Ishikawa (cell line): Measurements from ENCODE around the gene EML6.

Source experiments
- EGR1 ChIP-seq: IDR thresholded peaks from 2 replicates; pipeline ENCODE4 v1.6.1; 2012
- EP300 ChIP-seq: IDR thresholded peaks from 2 replicates; pipeline ENCODE4 v1.6.1; 2012; ENCODE audit warnings: borderline replicate concordance
- FOXM1 ChIP-seq: IDR thresholded peaks from 2 replicates; pipeline ENCODE4 v1.6.1; 2012; ENCODE audit warnings: low read depth, borderline replicate concordance
- MAX ChIP-seq: IDR thresholded peaks from 2 replicates; pipeline ENCODE4 v1.6.1; 2012
- NFIC ChIP-seq: IDR thresholded peaks from 2 replicates; pipeline ENCODE4 v1.6.1; 2012
- RAD21 ChIP-seq: IDR thresholded peaks from 2 replicates; pipeline ENCODE4 v1.6.1; 2012; ENCODE audit warnings: low read depth
- TCF12 ChIP-seq: IDR thresholded peaks from 2 replicates; pipeline ENCODE4 v1.6.1; 2012; ENCODE audit warnings: low read depth
- YY1 ChIP-seq: IDR thresholded peaks from 2 replicates; pipeline ENCODE4 v1.6.1; 2012; ENCODE audit warnings: low read depth
- ZBTB7A ChIP-seq: IDR thresholded peaks from 2 replicates; pipeline ENCODE4 v1.6.1; 2012; ENCODE audit warnings: low read depth
- TF ChIP-seq, protein P1 (sequence below): IDR thresholded peaks from 2 replicates; pipeline ENCODE4 v1.6.1; 2012; ENCODE audit warnings: low read depth, mild to moderate bottlenecking

GRCh38 chr2:54726431-54726830 is 3.0 kb downstream of the EML6 start:
- TF ChIP-seq ZBTB7A (no peak), EP300 (no peak), FOXM1 (no peak), YY1 (no peak), MAX (no peak), TCF12 (no peak), RAD21 (no peak), EGR1 (no peak), NFIC (no peak)
- TF ChIP-seq, protein P1, sequence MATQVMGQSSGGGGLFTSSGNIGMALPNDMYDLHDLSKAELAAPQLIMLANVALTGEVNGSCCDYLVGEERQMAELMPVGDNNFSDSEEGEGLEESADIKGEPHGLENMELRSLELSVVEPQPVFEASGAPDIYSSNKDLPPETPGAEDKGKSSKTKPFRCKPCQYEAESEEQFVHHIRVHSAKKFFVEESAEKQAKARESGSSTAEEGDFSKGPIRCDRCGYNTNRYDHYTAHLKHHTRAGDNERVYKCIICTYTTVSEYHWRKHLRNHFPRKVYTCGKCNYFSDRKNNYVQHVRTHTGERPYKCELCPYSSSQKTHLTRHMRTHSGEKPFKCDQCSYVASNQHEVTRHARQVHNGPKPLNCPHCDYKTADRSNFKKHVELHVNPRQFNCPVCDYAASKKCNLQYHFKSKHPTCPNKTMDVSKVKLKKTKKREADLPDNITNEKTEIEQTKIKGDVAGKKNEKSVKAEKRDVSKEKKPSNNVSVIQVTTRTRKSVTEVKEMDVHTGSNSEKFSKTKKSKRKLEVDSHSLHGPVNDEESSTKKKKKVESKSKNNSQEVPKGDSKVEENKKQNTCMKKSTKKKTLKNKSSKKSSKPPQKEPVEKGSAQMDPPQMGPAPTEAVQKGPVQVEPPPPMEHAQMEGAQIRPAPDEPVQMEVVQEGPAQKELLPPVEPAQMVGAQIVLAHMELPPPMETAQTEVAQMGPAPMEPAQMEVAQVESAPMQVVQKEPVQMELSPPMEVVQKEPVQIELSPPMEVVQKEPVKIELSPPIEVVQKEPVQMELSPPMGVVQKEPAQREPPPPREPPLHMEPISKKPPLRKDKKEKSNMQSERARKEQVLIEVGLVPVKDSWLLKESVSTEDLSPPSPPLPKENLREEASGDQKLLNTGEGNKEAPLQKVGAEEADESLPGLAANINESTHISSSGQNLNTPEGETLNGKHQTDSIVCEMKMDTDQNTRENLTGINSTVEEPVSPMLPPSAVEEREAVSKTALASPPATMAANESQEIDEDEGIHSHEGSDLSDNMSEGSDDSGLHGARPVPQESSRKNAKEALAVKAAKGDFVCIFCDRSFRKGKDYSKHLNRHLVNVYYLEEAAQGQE: no peak
